ENCODE data around the gene ICAM3.

The ICAM3 gene

GRCh38 chr19:10334588-10335351, 4.7 kb downstream of the ICAM3 start:
- no peaks in the 10 kb centered on the region for H3K27me3 ChIP-seq (ENCODE audit: insufficient read depth, low read length)
- peak; percentile 15; the same call in 1 of the 2 replicates for TF ChIP-seq CTCF (IDR thresholded peaks at IDR 0.05; ENCODE audit: low read length)
- TF ChIP-seq EZH2 (IDR thresholded peaks at IDR 0.05; ENCODE audit: borderline replicate concordance, low read length), result no peak
- peaks cover 45% of the 10 kb centered on the region for H3K4me1 ChIP-seq (ENCODE audit: insufficient read depth, low read length, severe bottlenecking)
- H3K4me3 ChIP-seq (ENCODE audit: low read depth, low read length, poor library complexity, severe bottlenecking), result peak overlapping the region; percentile 72
- no peak overlapping the region; the same call in 1 of the 2 replicates for H3K9ac ChIP-seq (ENCODE audit: low read length)
- no peak overlapping the region for H3K27ac ChIP-seq (ENCODE audit: low read depth, low read length, poor library complexity, severe bottlenecking)
- peak overlapping the region; percentile 92 for H3K4me2 ChIP-seq (ENCODE audit: low read length)
- no peak overlapping the region for H2AFZ ChIP-seq (ENCODE audit: low read length)
- H3K9me3 ChIP-seq (ENCODE audit: low read length), result no peaks in the 10 kb centered on the region
- peaks cover 14% of the 10 kb centered on the region for H3K79me2 ChIP-seq (ENCODE audit: insufficient read depth, low read length)
- no peaks in the 10 kb centered on the region for H4K20me1 ChIP-seq (ENCODE audit: insufficient read depth, low read length)
- no peaks in the 10 kb centered on the region for H3K9me2 ChIP-seq (ENCODE audit: low read depth, low read length)
- no peaks in the 10 kb centered on the region for H3F3A ChIP-seq (ENCODE audit: insufficient read depth, low read length)
- H3K36me3 ChIP-seq (ENCODE audit: insufficient read depth, low read length), result peaks cover 22% of the 10 kb centered on the region

GRCh38 chr19:10333758-10334587, 5.5 kb downstream of the ICAM3 start:
- Histone ChIP-seq H3F3A (ENCODE audit: insufficient read depth, low read length) (no peaks in the 10 kb centered on the region), H3K4me1 (ENCODE audit: insufficient read depth, low read length, severe bottlenecking) (peaks cover 37% of the 10 kb centered on the region), H3K9me2 (ENCODE audit: low read depth, low read length) (no peaks in the 10 kb centered on the region), H3K27ac (ENCODE audit: low read depth, low read length, poor library complexity, severe bottlenecking) (peak overlapping the region; percentile 42), H4K20me1 (ENCODE audit: insufficient read depth, low read length) (no peaks in the 10 kb centered on the region), H3K27me3 (ENCODE audit: insufficient read depth, low read length) (no peaks in the 10 kb centered on the region), H3K9ac (ENCODE audit: low read length) (peak overlapping the region; percentile 75), H2AFZ (ENCODE audit: low read length) (no peak overlapping the region), H3K9me3 (ENCODE audit: low read length) (no peaks in the 10 kb centered on the region), H3K36me3 (ENCODE audit: insufficient read depth, low read length) (peaks cover 30% of the 10 kb centered on the region), H3K4me2 (ENCODE audit: low read length) (peak overlapping the region; percentile 92), H3K79me2 (ENCODE audit: insufficient read depth, low read length) (peaks cover 14% of the 10 kb centered on the region), H3K4me3 (ENCODE audit: low read depth, low read length, poor library complexity, severe bottlenecking) (peak overlapping the region; percentile 72)
- TF ChIP-seq EZH2 (IDR thresholded peaks at IDR 0.05; ENCODE audit: borderline replicate concordance, low read length), result no peak
- TF ChIP-seq CTCF (IDR thresholded peaks at IDR 0.05; ENCODE audit: low read length), result no peak

- Histone ChIP-seq H3F3A (ENCODE audit: insufficient read depth, low read length) (no peaks in the 10 kb centered on the region), H3K4me1 (ENCODE audit: insufficient read depth, low read length, severe bottlenecking) (peaks cover 29% of the 10 kb centered on the region), H3K79me2 (ENCODE audit: insufficient read depth, low read length) (peaks cover 14% of the 10 kb centered on the region), H3K9ac (ENCODE audit: low read length) (peak within 1 kb of the TSS; percentile 82), H4K20me1 (ENCODE audit: insufficient read depth, low read length) (no peaks in the 10 kb centered on the region), H3K4me3 (ENCODE audit: low read depth, low read length, poor library complexity, severe bottlenecking) (peak within 1 kb of the TSS; percentile 72), H3K27ac (ENCODE audit: low read depth, low read length, poor library complexity, severe bottlenecking) (peak within 1 kb of the TSS; percentile 77), H3K27me3 (ENCODE audit: insufficient read depth, low read length) (no peaks in the 10 kb centered on the region), H3K9me2 (ENCODE audit: low read depth, low read length) (no peaks in the 10 kb centered on the region), H2AFZ (ENCODE audit: low read length) (no peak within 1 kb of the TSS), H3K9me3 (ENCODE audit: low read length) (no peaks in the 10 kb centered on the region), H3K4me2 (ENCODE audit: low read length) (peak within 1 kb of the TSS; percentile 92), H3K36me3 (ENCODE audit: insufficient read depth, low read length) (peaks cover 38% of the 10 kb centered on the region)
- TF ChIP-seq CTCF (IDR thresholded peaks at IDR 0.05; ENCODE audit: low read length) (no peak), EZH2 (IDR thresholded peaks at IDR 0.05; ENCODE audit: borderline replicate concordance, low read length) (no peak)
Observed at GRCh38 chr19:10332965-10333757, 6.3 kb downstream of the ICAM3 start, which contains the start of gene RAVER1. RAVER1 (minus strand) TSS chr19:10333529; CDS start chr19:10333507, 22 bp downstream.
